IMR-90 (cell line): Measurements from ENCODE around the gene MYL11.
"Not testable (repeated sequence)": the region's sequence is repeated elsewhere in the genome, so short reads cannot be mapped to it uniquely, and the experiment has no call there.

Source experiments
- CEBPB ChIP-seq: IDR thresholded peaks from 2 replicates; pipeline ENCODE4 v1.6.1; 2012; ENCODE audit warnings: low read depth, low read length, improper control_type of control experiment
- FOS ChIP-seq: fragments of 150-350 bp; IDR thresholded peaks from 2 replicates; pipeline ENCODE4 v1.6.1; 2016; ENCODE audit warnings: low read depth, low read length
- MAZ ChIP-seq: IDR thresholded peaks from 2 replicates; pipeline ENCODE4 v1.6.1; 2012; ENCODE audit warnings: low read depth, mild to moderate bottlenecking, low read length, improper control_type of control experiment, moderate library complexity, borderline replicate concordance
- POLR2A ChIP-seq: IDR thresholded peaks from 2 replicates; pipeline ENCODE4 v1.6.1; 2012; ENCODE audit warnings: mild to moderate bottlenecking, low read depth, low read length
- RCOR1 ChIP-seq: IDR thresholded peaks from 2 replicates; pipeline ENCODE4 v1.6.1; 2012; ENCODE audit warnings: mild to moderate bottlenecking, low read length, improper control_type of control experiment; ENCODE audit not compliant: insufficient replicate concordance
- SMC3 ChIP-seq: fragments of 150-350 bp; IDR thresholded peaks from 2 replicates; pipeline ENCODE4 v1.6.1; 2016; ENCODE audit warnings: low read depth, mild to moderate bottlenecking, antibody characterized with exemption, low read length, moderate library complexity
- TF ChIP-seq, protein P1 (sequence below): conservative IDR thresholded peaks from 2 replicates; pipeline ENCODE4 v1.5.1; 2012; ENCODE audit warnings: mild to moderate bottlenecking, low read depth, low read length, improper control_type of control experiment

GRCh38 chr16:30335028-30335597, 39.5 kb upstream of the MYL11 start:
- TF ChIP-seq, protein P1, sequence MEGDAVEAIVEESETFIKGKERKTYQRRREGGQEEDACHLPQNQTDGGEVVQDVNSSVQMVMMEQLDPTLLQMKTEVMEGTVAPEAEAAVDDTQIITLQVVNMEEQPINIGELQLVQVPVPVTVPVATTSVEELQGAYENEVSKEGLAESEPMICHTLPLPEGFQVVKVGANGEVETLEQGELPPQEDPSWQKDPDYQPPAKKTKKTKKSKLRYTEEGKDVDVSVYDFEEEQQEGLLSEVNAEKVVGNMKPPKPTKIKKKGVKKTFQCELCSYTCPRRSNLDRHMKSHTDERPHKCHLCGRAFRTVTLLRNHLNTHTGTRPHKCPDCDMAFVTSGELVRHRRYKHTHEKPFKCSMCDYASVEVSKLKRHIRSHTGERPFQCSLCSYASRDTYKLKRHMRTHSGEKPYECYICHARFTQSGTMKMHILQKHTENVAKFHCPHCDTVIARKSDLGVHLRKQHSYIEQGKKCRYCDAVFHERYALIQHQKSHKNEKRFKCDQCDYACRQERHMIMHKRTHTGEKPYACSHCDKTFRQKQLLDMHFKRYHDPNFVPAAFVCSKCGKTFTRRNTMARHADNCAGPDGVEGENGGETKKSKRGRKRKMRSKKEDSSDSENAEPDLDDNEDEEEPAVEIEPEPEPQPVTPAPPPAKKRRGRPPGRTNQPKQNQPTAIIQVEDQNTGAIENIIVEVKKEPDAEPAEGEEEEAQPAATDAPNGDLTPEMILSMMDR = not testable (repeated sequence)
- TF ChIP-seq POLR2A (peak; percentile 42; the same call in 1 of the 2 replicates), MAZ (peak; percentile 54; the same call in 1 of the 2 replicates)
- TF ChIP-seq RCOR1, FOS, CEBPB, SMC3: not testable (repeated sequence)
